Esophagus muscularis mucosa (tissue), 3 donors: ENCODE data around the gene GRAMD4.

Experiments
- CTCF ChIP-seq, 3 experiments: fragments of 200-600 bp in 2 of 3; fragments of 450-650 bp in 1 of 3; sonication (generic) in 2 of 3; IDR thresholded peaks; one replicate each; pipeline ENCODE4 v1.5.1; 2017 to 2019; ENCODE audit warnings: antibody characterized with exemption in 3 of 3, mild to moderate bottlenecking in 2 of 3, moderate library complexity in 1 of 3
- POLR2A ChIP-seq: fragments of 450-650 bp; IDR thresholded peaks from one replicate; pipeline ENCODE4 v1.6.1; 2017; ENCODE audit warnings: antibody characterized with exemption, moderate library complexity, mild to moderate bottlenecking, low read depth
- POLR2AphosphoS5 ChIP-seq, 2 donors: sonication (generic); formaldehyde crosslinking; IDR thresholded peaks; one replicate each; pipeline ENCODE4 v1.6.1; 2017; ENCODE audit warnings: antibody characterized with exemption in 2 of 2

- TF ChIP-seq POLR2AphosphoS5 (IDR thresholded peaks at IDR 0.05) (no peak), CTCF (IDR thresholded peaks at IDR 0.05) (no peak), POLR2A (no peak)
These were observed 15.1 kb upstream of the GRAMD4 start for GRCh38 chr22:46605117-46605516.
